Activated naive CD4-positive, alpha-beta T cell (primary cell): ENCODE measurements around the gene DHRS2.
"Not testable (repeated sequence)": the region's sequence is repeated elsewhere in the genome, so short reads cannot be mapped to it uniquely, and the experiment has no call there.

Experiments
- DNase-seq, 4 experiments: peaks; one replicate each; lab custom pipeline; 2025; lab: John Stamatoyannopoulos, UW

The DHRS2 gene

DNA sequence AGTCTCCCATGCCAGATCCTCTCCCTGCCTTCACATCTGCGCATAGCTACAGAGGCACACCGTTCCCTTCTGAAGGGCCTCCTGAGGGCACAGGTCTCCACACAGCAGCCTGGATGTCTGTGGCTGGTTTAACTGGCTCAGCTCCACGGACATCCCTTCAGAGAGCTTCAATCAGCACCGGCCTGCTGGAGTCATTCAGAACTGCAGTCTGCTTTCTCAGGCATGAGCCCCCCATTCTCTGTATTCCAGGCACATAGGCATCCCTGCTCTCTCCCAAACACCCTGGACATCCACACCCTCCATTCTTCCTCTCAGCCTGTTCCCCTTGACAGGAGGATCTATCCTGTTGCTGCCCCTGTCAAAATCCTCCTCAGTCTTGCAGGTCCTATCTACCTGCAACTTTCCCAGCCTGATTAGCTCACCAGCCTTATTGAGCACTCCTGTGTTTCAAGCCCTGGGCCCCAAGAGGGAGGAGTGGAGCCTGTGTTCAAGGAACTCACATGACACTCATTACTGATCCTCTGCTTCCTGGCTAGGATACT is 2.9 kb upstream of the DHRS2 start:
- DNase-seq: no peak

DNA sequence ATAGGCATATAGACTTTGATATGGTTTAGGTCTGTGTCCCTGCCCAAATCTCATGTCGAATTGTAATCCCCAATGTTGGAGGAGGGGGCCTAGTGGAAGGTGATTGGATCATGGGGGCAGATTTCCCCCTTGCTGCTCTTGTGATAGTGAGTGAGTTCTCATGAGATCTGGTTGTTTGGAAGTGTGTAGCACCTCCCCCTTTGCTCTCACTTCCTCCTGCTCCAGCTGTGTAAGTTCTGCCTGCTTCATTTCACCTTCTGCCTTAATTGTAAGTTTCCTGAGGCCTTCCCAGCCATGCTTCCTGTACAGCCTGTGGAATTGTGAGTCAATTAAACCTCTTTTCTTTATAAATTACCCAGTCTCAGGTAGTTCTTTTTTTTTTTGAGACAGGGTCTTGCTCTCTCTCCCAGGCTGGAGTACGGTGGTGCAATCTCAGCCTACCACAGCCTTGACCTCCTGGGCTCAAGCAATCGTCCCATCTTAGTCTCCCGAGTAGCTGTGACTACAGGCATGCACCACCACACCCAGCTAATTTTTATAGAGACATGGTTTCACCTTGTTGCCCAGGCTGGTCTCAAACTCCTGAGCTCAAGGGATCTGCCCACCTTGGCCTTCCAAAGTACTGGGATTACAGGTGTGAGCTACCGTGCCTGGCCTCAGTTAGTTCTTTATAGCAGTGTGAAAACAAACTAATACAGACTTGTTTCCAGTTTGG is 1.3 kb upstream of the DHRS2 start:
- DNase-seq: not testable (repeated sequence)

DNA sequence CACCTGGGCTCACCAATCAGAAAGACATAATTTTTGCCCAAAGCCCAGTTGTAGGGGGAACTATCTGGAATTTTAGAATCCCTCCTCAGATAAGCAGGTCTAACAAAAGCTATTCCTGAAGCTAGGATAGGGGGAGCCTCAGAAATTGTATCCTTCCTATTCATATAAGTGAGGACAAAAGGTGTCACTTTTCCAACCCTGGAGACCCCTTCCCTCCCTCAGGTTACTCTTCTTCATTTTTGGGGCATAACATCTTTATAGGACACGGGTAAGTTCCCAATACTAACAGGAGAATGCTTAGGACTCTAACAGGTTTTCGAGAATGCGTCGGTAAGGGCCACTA is 1.1 kb downstream of the DHRS2 start:
- not testable (repeated sequence) for DNase-seq

DNA sequence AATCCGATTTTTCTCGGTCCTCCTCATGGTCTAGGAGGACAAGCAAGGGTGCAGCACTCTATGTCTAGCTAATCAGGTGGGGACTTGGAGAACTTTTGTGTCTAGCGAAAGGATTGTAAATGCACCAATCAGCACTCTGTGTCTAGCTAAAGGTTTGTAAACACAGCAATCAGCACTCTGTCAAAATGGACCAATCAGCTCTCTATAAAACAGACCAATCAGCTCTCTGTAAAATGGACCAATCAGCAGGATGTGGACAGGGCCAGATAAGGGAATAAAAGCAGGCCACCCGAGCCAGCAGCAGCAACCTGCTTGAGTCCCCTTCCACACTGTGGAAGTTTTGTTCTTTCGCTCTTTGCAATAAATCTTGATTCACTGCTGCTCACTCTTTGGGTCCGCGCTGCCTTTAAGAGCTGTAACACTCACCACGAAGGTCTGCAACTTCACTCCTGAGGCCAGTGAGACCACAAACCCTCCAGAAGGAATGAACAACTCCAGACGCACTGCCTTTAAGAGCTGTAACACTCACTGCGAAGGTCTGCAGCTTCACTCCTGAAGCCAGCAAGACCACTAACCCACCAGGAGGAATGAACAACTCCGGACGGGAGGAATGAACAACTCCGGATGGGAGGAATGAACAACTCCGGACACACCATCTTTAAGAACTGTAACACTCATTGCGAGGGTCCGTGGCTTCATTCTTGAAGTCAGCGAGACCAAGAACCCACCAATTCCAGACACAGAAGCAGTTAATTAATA is 1.7 kb downstream of the DHRS2 start:
- not testable (repeated sequence) for DNase-seq

DNA sequence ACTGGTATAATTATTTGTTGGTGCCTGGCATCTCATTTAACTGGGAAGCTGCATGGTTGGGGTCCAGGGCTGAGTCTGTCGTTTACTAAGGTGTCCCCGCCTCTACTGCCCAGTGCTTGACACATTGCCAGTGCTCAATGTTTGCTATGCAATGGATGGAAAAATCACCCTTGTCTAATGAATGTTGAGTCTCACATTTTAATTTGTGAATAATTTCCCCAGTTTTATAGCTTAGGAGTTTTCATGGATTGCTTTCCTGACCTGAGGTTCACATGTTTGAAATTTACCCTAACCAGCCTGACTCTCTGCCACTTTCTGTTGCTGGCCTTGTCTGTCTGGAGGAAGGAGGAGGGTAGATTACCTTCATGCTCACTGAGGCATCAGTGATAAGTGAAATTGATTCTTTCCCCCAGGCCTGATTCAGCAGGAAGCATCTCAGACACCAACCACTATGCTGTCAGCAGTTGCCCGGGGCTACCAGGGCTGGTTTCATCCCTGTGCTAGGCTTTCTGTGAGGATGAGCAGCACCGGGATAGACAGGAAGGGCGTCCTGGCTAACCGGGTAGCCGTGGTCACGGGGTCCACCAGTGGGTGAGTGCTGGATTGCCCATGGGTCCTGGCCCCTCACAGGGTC is 2.4 kb downstream of the DHRS2 start:
- no peak for DNase-seq

DNA sequence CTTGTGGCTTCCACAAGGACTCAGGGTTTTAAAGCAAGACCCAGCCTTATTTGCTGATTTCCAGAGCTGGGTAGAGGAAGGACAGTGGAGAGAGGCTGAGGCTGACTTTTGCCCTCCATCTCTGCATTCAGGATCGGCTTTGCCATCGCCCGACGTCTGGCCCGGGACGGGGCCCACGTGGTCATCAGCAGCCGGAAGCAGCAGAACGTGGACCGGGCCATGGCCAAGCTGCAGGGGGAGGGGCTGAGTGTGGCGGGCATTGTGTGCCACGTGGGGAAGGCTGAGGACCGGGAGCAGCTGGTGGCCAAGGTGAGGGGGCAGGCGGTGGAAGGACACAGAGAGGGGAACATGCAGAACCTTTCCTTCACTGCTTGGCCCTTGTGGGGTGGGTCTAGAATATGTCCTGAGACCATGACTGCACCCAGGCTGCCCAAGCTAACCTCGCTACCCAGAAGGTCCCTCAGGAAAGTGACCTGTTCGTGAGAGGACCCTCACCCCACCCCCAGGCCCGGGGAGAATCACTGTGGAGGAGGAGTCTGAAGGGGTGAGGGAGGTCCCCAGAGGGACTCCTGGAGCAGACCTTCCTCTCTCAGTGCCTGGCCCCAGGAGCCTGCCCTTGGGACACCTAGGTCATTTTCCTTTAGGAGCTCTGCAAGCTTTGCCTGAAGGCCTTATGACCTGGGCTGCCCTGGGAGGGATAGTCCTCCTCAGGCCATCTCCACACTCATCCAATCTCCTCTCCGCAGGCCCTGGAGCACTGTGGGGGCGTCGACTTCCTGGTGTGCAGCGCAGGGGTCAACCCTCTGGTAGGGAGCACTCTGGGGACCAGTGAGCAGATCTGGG is 3.1 kb downstream of the DHRS2 start:
- no peak for DNase-seq

DNA sequence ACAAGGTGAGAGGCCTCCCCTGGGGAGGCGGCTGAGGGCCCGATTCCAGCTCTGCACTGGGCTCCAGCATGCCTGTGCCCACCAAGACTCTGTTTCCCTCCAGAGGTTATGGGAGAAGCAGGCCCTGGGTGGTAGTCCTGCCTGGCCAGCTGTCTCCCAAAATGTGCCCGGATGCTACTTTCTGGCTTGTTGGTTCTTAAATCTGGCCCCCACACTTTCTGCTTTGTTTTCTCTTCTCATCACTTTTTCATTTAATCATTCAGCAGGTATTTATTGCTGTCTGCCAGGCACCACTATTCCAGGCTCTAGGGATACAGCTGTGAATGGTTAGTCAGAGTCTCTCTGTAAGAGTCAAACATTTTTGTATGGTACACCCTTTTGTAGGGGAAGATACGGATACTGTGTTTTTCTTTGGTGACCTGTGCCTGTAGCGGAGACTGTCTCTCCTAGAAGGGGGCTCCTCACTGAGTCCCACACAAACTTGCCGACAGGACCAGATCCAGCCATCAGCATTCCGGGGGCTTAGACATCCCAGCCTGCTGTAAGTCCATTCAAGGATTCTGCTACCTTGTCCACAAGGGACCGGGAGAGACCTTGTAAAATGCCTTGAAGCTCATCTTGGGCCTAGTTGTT is 3.8 kb downstream of the DHRS2 start:
- no peak for DNase-seq

DNA sequence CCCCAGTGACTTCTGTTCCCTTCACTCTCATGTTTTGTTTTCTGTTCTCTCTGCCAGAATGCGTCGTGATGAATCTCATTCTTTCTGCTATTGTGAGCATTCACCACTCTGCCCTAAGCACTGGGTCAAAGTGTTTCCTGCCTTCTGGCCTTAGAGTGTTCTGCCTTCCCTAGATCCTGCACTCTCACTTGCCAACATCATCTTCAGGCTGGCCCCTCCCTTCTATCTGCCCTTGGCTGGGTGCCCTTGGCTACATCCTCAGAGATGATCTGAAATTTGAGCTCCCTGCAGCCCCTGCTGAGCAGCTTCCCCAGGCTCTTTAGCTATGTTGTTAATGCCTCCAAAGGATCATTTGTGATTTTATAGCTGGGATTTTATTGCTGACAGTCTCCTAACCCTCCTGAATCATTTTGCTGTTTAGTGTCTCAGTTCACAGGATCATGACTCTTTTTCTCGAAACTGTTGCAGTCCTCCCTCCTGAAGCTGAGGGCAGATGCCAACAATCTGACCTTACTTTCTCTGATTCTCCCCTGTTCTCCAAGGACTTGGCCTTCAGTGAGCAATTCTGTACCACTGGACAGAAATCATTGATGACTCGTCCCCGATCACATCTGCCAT is 4.5 kb downstream of the DHRS2 start:
- DNase-seq: no peak

DNA sequence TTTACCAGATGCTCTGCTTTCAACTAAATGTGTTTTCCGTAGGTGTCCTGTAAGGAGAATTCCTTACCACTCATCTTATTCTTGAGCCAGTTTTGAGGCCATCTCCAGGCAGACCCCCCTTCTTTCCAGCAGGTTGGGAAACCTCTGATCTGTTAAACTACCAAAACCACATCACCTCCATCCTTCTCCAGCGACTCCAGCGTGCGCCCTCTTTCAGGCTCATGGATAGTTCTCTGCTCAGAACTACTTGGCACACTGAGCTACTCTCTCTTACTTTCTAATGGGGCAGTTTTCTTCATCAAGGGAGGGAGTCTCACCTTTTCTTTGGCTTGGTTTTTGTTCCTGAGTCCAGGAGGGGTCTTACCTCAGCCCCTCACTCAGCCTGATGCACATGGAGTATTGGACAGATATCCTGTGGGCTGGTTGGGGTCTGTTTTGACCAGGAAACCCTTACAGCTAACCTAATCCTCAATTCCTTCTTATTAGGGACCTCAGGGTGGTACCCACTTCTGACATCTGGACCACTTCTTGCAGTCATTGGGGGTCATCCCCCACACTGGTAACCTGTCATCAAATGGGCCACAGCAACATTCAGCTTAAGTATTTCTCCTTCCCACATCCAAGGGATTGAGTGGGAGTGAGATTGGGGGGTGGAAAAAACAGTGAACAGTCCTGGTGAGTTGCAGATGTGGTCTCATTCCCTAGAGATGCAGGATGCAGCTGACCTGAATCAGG is 5.2 kb downstream of the DHRS2 start:
- DNase-seq: no peak

DNA sequence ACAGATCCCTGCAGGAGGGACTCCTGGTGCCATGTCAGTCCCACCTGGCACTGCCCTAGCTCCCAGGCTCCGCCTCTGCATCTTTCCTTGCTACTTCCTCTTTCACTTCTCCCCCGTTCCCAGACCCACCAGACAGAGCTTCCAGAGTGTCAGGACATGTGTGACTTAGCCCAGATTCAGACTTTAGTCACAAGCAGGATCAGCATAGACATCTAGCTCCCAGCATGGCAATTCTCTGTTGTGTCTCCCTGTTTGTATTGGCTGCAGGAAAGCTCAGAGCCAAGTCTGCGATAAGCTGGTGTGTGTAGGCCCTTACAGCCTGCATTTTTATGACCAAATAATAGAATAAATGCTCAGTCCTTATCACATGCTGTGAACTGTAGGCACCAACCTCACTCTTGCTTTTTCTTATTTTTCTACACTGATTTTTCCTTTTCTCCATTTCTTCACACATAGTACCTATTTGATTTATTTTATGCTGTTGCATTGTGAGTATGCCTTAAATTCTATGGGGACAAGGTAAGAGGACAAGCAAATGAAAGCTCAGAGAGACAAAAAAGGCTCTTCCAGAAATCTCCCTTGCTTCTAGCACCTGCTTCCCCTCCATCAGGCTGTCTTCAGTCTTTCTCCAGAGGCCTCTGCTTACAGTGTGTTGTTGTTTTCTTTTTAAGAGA is 5.9 kb downstream of the DHRS2 start:
- no peak for DNase-seq

DNA sequence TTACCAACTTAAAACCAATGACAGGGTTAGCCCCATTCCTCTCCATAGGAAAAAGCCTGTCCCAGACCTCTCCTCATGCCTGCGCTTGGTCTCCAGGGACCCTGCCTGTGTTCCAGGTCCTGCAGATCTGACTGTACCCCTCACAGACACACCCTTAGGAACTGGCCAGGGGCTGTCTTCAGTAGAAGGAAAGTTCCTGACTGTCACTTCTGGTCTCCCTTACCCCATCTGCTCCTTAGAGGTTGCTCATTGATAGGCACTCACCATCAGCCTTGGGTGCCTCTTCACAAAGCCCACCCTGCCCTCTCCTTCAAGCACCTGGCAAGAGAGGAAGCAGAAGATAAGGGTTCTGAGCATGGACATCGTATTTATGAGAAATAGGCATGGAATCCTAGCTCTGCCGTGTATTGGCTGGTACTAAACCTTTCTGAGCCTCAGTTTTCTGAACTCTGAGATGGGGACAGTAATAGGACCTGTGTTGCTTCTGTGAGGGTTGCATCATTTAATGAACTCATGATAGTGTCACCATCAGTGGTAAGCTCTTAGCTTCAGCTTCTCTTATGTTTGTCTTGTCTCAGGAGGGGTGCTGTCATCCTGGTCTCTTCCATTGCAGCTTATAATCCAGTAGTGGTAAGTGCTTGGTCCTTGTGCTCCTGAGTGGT is 7.5 kb downstream of the DHRS2 start:
- DNase-seq: no peak

DNA sequence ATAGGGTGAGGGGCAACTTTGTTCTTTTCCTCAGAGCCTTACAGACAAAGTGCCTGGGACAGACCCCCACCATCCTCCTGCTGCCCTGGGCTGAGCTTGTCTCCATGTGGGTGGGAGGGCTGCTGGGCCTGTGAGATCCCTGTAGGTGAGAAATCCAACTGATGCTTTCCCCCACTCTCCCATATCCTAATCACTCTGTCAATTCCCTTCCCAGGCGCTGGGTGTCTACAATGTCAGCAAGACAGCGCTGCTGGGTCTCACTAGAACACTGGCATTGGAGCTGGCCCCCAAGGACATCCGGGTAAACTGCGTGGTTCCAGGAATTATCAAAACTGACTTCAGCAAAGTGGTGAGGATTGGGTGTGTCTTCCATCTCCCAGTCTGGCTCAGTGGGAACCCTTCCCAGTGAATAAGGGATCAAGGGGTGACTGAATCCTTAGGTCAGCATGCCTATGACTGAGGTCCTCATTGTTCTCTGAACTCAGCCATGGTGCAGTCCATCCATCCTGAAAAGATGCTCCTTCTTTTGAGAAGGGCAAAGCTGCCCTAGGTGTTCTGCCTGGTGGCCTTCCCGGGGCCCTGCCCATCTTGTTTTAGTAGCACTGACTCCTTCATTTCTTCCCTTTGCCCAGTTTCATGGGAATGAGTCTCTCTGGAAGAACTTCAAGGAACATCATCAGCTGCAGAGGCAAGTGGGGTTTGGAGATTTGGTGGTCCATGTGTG is 8.2 kb downstream of the DHRS2 start:
- no peak for DNase-seq

DNA sequence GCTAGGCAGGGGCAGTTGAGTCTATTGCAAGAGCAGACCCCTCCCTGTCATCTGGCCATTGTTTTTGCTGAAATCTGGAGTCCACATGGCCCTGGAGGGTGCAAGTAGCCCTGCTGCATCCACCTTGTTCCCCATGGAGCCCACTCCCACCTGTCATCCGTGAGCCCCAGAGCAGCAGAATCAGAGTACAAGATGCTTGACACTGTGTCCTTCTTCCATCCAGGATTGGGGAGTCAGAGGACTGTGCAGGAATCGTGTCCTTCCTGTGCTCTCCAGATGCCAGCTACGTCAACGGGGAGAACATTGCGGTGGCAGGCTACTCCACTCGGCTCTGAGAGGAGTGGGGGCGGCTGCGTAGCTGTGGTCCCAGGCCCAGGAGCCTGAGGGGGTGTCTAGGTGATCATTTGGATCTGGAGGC is 8.8 kb downstream of the DHRS2 start:
- no peak for DNase-seq

DNA sequence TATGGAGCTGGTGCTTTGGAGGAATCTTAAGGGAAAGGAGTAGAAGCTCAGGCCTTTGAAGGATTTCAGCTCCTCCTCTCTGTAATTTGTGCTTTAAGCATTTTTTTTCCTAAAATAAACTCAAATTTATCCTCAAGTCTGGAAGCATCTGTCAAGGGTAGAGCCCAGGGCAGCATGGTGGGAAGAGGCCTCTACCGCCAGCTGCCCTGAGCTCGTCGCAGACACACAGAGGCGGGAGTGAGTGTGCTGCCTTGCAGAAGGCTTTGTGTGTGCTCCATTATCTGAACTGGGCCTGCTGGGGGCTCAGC is 9.3 kb downstream of the DHRS2 start:
- no peak for DNase-seq

DNA sequence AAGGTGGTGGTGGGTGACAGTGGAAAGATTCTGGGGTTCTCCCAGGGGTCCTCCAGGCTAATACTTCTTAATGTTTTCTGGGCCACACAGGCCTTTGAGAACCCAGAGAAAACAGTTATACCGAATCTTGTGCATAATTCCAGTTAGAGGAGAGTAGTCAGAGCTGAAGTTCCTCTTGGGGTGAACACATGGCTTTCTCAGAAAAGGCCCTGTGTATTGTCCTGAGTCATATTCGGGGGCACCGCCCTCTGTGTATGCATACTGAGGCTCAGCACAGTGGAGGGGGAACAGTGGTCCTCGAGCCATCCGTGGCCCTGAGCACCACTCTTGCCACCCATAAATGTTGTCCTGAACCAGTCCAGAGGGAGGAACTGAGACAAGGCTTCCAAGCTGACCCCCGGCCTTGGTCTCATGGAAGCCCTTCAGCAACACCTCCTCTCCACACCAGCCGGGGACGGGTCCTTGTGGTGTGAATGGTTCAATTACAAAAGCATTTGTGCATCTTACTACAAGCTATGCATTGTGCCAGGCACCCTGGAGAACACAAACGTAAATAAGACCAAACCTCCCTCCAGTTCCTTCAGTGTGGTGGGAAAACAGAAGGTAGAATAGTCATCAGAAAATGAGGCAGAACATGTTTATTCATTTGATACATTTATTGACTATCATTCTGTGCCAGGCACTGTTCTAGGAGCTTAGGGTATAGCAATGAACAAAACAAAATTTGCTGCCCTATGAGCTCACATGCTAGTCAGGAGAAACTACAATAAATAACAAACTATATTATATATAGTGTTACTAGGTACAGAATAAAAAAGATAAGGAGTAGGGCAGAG is 9.9 kb downstream of the DHRS2 start:
- DNase-seq: no peak

DNA sequence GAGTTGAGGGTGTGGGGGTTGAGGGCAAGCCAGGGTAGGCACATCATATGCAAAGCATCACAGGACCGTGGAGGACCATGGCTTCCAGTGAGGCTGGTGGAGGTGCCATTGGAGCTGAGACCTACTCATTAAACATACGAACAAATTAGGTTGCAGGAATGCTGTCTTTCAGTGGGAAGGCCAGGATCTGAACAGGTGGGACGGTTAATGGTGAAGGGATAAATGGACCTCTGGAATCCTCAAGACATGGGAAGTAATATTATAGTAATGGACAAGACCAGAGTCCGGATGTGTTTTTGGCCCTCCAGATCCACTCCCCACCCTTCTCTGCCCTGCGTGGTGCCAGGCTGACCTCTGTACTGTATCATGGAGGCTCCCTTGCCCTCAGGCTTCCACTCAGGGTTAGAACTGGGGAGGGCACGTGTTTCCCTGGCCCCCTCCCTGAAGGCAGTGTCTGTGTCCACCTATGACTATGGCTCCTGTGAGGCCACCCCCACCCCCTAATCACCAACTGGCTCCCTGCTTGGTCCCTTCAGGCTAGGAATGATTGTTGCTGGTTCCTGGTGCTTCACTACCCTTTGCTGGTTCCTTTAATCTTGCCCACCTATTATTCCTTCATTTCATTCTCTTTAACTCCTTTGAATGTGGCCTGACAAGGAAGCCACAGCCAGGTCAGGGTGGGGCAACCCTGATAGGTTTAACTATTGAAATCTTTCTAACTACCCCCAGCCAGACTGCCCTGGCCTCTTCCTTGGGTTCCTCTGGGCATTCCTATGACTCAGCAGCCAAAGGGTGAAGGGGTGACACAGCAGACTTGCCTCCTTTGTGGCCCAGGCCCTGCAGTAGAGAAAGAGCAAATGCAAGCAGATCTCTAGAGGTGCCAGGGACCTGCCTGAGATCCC is 10.7 kb downstream of the DHRS2 start:
- DNase-seq: no peak

DNA sequence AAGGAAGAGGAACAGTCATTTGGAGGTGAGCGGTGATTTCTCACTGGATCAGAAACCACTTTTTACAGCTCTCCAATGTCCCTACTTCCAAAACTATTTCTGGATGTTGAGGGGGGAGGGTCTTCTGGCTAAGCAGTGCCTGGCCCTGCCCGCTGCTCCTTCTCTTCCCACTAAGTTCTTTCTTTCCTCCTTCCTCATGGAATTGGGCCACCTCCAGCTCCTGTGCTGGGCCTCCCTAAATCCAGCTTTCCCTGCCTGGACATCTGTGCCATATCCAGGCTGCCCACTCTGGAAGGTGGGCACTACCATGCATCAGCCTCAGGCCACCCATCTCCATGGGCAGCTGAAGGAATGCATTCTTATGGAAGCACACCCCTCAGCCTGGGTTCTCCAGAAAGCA is 11.5 kb downstream of the DHRS2 start:
- no peak for DNase-seq
